GM21723 (cell line): ENCODE results near the gene SEMA4D.

ENCODE experiments used
- ATAC-seq: cut with Tn5 transposase; IDR thresholded peaks from one replicate; pipeline ENCODE4 v1.9.1; 2021; ENCODE audit warnings: mild to moderate bottlenecking, moderate library complexity; ENCODE audit not compliant: unreplicated experiment

SEMA4D gene

GRCh38 chr9:89447416-89447815, 50.5 kb downstream of the SEMA4D start:
- ATAC-seq = no peak

- no peak for ATAC-seq
These were observed 51.0 kb downstream of the SEMA4D start for GRCh38 chr9:89446961-89447310.

- ATAC-seq = no peak
These were observed 51.5 kb downstream of the SEMA4D start for GRCh38 chr9:89446261-89446960.

- no peak for ATAC-seq
These were observed 52.1 kb downstream of the SEMA4D start for GRCh38 chr9:89445801-89446251.

- no peak for ATAC-seq
These were observed 52.8 kb downstream of the SEMA4D start for GRCh38 chr9:89444925-89445765.

- no peak for ATAC-seq
These were observed 53.6 kb downstream of the SEMA4D start for GRCh38 chr9:89444274-89444673.

- peak; percentile 59 for ATAC-seq
These were observed 54.7 kb downstream of the SEMA4D start for GRCh38 chr9:89442981-89443814.

GRCh38 chr9:89442501-89442978, 55.4 kb downstream of the SEMA4D start:
- ATAC-seq = peak; percentile 53

- ATAC-seq = no peak
These were observed 55.9 kb downstream of the SEMA4D start for GRCh38 chr9:89441986-89442385.

- ATAC-seq = no peak
These were observed 56.3 kb downstream of the SEMA4D start for GRCh38 chr9:89441655-89441970.

GRCh38 chr9:89440951-89441654, 56.8 kb downstream of the SEMA4D start:
- no peak for ATAC-seq

- ATAC-seq = no peak
These were observed 57.4 kb downstream of the SEMA4D start for GRCh38 chr9:89440548-89440947.

GRCh38 chr9:89440046-89440445, 57.9 kb downstream of the SEMA4D start:
- no peak for ATAC-seq

- no peak for ATAC-seq
These were observed 58.3 kb downstream of the SEMA4D start for GRCh38 chr9:89439571-89439970.

GRCh38 chr9:89438194-89438593, 59.7 kb downstream of the SEMA4D start:
- ATAC-seq = no peak

GRCh38 chr9:89437772-89438171, 60.1 kb downstream of the SEMA4D start:
- no peak for ATAC-seq

GRCh38 chr9:89436963-89437625, 60.8 kb downstream of the SEMA4D start:
- peak; percentile 58 for ATAC-seq

GRCh38 chr9:89436326-89436725, 61.6 kb downstream of the SEMA4D start:
- ATAC-seq = no peak

- no peak for ATAC-seq
These were observed 62.7 kb downstream of the SEMA4D start for GRCh38 chr9:89435071-89435823.
